Neural cell (in vitro differentiated cells): Measurements from ENCODE around the gene RNF121. TPM values are rescaled to one million over a fixed set of nuclear protein-coding genes. Genes with fewer than 3 reads are reported as not detected.

Experiments used
- H2AFZ ChIP-seq: fragments of 200-600, 300-800 bp; sonication (generic), shearing (Covaris generic); 2 replicates; pipeline ENCODE4 v1.6.0; 2014; ENCODE audit warnings: low read depth, mild to moderate bottlenecking, antibody characterized with exemption, low read length, moderate library complexity
- H3F3A ChIP-seq: fragments of 200-600 bp; shearing (Covaris generic); 2 replicates; pipeline ENCODE4 v1.6.1; 2016; ENCODE audit warnings: mild to moderate bottlenecking, moderate library complexity, mixed read lengths, antibody characterized with exemption, low read length; ENCODE audit not compliant: insufficient read depth, poor library complexity, severe bottlenecking
- H3K27ac ChIP-seq: fragments of 200-600, 300-800 bp; sonication (generic), shearing (Covaris generic); 2 replicates; pipeline ENCODE4 v1.5.1; 2014; ENCODE audit warnings: mild to moderate bottlenecking, low read length, moderate library complexity
- H3K27me3 ChIP-seq: fragments of 300-800, 200-600 bp; sonication (generic), shearing (Covaris generic); 2 replicates; pipeline ENCODE4 v1.6.0; 2014; ENCODE audit warnings: mild to moderate bottlenecking, low read depth, low read length, moderate library complexity; ENCODE audit not compliant: insufficient read depth
- H3K36me3 ChIP-seq: fragments of 300-800, 200-600 bp; sonication (generic), shearing (Covaris generic); 2 replicates; pipeline ENCODE4 v1.5.1; 2014; ENCODE audit warnings: mild to moderate bottlenecking, antibody characterized with exemption, low read length, moderate library complexity; ENCODE audit not compliant: insufficient read depth
- H3K4me2 ChIP-seq: fragments of 300-800, 200-600 bp; sonication (generic), shearing (Covaris generic); 2 replicates; pipeline ENCODE4 v1.6.0; 2014; ENCODE audit warnings: mild to moderate bottlenecking, low read length
- H3K4me3 ChIP-seq: fragments of 300-800, 200-600 bp; sonication (generic), shearing (Covaris generic); 2 replicates; pipeline ENCODE4 v1.5.1; 2014; ENCODE audit warnings: mild to moderate bottlenecking, low read length, moderate library complexity
- H3K79me2 ChIP-seq: fragments of 200-600 bp; shearing (Covaris generic); replicated peaks from 2 replicates; pipeline ENCODE4 v1.6.0; 2014; ENCODE audit warnings: mild to moderate bottlenecking, low read length, moderate library complexity; ENCODE audit not compliant: insufficient read depth
- H3K9ac ChIP-seq: fragments of 300-800, 200-600 bp; sonication (generic), shearing (Covaris generic); 2 replicates; pipeline ENCODE4 v1.6.1; 2016; ENCODE audit warnings: mild to moderate bottlenecking, low read length, mixed read lengths
- H3K9me2 ChIP-seq: fragments of 200-600 bp; shearing (Covaris generic); 2 replicates; pipeline ENCODE4 v1.6.1; 2016; ENCODE audit warnings: mild to moderate bottlenecking, low read length, mixed read lengths; ENCODE audit not compliant: insufficient read depth
- H3K9me3 ChIP-seq: fragments of 200-600, 300-800 bp; sonication (generic), shearing (Covaris generic); 2 replicates; pipeline ENCODE4 v1.6.1; 2016; ENCODE audit warnings: mild to moderate bottlenecking, mixed run types, low read length, moderate library complexity, mixed read lengths
- H4K20me1 ChIP-seq: fragments of 200-600 bp; shearing (Covaris generic); 2 replicates; pipeline ENCODE4 v1.6.1; 2016; ENCODE audit warnings: mild to moderate bottlenecking, mixed run types; ENCODE audit not compliant: insufficient read depth
- EP300 ChIP-seq: fragments of 450-650 bp; conservative IDR thresholded peaks from 2 replicates; pipeline ENCODE4 v1.6.1; 2014; ENCODE audit warnings: antibody characterized with exemption, mild to moderate bottlenecking, moderate library complexity; ENCODE audit not compliant: poor library complexity, severe bottlenecking
- EZH2 ChIP-seq: fragments of 200-600, 300-800 bp; shearing (Covaris generic), sonication (generic); IDR thresholded peaks from 2 replicates; pipeline ENCODE4 v1.6.1; 2014; ENCODE audit warnings: antibody characterized with exemption, low read length, borderline replicate concordance, mild to moderate bottlenecking; ENCODE audit not compliant: insufficient read depth, poor library complexity, severe bottlenecking
- MXI1 ChIP-seq: fragments of 450-650 bp; conservative IDR thresholded peaks from 2 replicates; pipeline ENCODE4 v1.6.1; 2014; ENCODE audit warnings: antibody characterized with exemption, mild to moderate bottlenecking; ENCODE audit not compliant: poor library complexity, severe bottlenecking
- POLR2AphosphoS5 ChIP-seq: IDR thresholded peaks from 2 replicates; pipeline ENCODE4 v1.6.1; 2012
- RAD21 ChIP-seq: fragments of 450-650 bp; conservative IDR thresholded peaks from 2 replicates; pipeline ENCODE4 v1.6.1; 2014; ENCODE audit warnings: antibody characterized with exemption, mild to moderate bottlenecking, moderate library complexity
- REST ChIP-seq: IDR thresholded peaks from 2 replicates; pipeline ENCODE4 v1.6.1; 2012; ENCODE audit warnings: borderline replicate concordance
- SMC3 ChIP-seq: fragments of 450-650 bp; conservative IDR thresholded peaks from 2 replicates; pipeline ENCODE4 v1.6.1; 2014; ENCODE audit warnings: antibody characterized with exemption, mild to moderate bottlenecking, moderate library complexity; ENCODE audit not compliant: poor library complexity
- TAF1 ChIP-seq: IDR thresholded peaks from 2 replicates; pipeline ENCODE4 v1.6.1; 2012; ENCODE audit warnings: low read depth
- polyA plus RNA-seq: library from polyadenylated mRNA; depleted of rRNA; stranded (reverse); fragments of >200 nt; gene quantifications from 2 replicates; pipeline ENCODE4 v1.2.3, GENCODE V29; 2014
- TF ChIP-seq, protein P1 (sequence below): fragments of 450-650 bp; IDR thresholded peaks from 2 replicates; pipeline ENCODE4 v1.5.1; 2014; ENCODE audit warnings: antibody characterized with exemption, mild to moderate bottlenecking, moderate library complexity; ENCODE audit not compliant: poor library complexity, severe bottlenecking

RNF121 gene
- polyA plus RNA-seq, 1 donor from 2014 or later = 21.2 TPM

DNA sequence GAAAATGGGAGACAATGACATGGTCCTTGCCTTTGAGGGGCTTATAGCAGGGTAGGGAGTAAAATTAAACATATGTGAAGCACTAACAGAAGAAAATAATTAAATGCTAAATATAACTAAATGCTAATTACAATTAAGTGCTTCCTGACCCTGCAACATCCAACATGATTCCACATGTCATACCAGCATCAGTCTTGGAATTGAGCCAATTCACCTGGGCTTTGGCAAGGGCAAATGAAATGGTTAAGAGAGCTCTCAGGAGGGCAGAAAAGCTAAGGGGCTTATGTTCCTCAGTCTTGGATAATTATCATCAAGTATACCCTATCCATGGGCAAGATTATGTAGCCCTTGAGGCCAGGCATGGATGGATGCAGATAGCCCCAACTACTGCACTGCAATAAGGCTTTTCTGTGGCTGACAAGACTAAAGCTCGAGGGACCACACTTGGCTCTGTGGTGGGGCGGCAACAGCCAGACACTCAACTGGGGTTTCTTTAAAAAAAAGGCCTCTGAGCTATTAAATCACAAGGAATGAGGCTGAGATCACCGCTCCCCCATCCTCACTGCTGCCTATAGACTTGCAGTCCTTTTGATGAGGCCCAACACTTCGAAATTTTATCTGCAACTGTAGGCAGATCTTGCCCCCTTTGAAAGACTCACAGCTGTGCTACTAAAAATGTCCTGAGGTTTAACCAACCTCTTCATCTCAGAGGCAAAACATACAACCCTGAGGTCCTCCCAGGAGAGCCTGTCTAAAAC, 108.9 kb downstream of the RNF121 start:
- Histone ChIP-seq H3K9me3 (no peaks in the 10 kb centered on the region), H2AFZ (no peak overlapping the region), H3K9me2 (no peaks in the 10 kb centered on the region), H3K4me2 (peak overlapping the region; percentile 86), H3F3A (peaks cover 7% of the 10 kb centered on the region), H3K9ac (peak overlapping the region; percentile 94), H3K27ac (peak overlapping the region; percentile 99), H3K4me3 (peak overlapping the region; percentile 67), H3K27me3 (no peaks in the 10 kb centered on the region), H3K36me3 (peaks cover 14% of the 10 kb centered on the region), H3K79me2 (peaks cover 59% of the 10 kb centered on the region), H4K20me1 (no peaks in the 10 kb centered on the region)
- no peak for TF ChIP-seq EZH2

- peaks cover 7% of the 10 kb centered on the region for H3K36me3 ChIP-seq
- H3K4me2 ChIP-seq = peak overlapping the region; percentile 86
- H3K79me2 ChIP-seq = peaks cover 59% of the 10 kb centered on the region
- H4K20me1 ChIP-seq = no peaks in the 10 kb centered on the region
- no peaks in the 10 kb centered on the region for H3K9me3 ChIP-seq
- H3K9me2 ChIP-seq = no peaks in the 10 kb centered on the region
- H2AFZ ChIP-seq = no peak overlapping the region
- H3K4me3 ChIP-seq = peak overlapping the region; percentile 67
- peaks cover 9% of the 10 kb centered on the region for H3F3A ChIP-seq
- TF ChIP-seq, protein P1, sequence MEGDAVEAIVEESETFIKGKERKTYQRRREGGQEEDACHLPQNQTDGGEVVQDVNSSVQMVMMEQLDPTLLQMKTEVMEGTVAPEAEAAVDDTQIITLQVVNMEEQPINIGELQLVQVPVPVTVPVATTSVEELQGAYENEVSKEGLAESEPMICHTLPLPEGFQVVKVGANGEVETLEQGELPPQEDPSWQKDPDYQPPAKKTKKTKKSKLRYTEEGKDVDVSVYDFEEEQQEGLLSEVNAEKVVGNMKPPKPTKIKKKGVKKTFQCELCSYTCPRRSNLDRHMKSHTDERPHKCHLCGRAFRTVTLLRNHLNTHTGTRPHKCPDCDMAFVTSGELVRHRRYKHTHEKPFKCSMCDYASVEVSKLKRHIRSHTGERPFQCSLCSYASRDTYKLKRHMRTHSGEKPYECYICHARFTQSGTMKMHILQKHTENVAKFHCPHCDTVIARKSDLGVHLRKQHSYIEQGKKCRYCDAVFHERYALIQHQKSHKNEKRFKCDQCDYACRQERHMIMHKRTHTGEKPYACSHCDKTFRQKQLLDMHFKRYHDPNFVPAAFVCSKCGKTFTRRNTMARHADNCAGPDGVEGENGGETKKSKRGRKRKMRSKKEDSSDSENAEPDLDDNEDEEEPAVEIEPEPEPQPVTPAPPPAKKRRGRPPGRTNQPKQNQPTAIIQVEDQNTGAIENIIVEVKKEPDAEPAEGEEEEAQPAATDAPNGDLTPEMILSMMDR = no peak
- TF ChIP-seq EP300 = no peak
- TF ChIP-seq REST = no peak
- no peak for TF ChIP-seq TAF1
- no peak for TF ChIP-seq RAD21
- no peak for TF ChIP-seq SMC3
- no peak for TF ChIP-seq POLR2AphosphoS5
- no peak for TF ChIP-seq EZH2
- no peak for TF ChIP-seq MXI1
- peak overlapping the region; percentile 99 for H3K27ac ChIP-seq
- no peaks in the 10 kb centered on the region for H3K27me3 ChIP-seq
- peak overlapping the region; percentile 94 for H3K9ac ChIP-seq
Observed at GRCh38 chr11:72038491-72038890, 109.6 kb downstream of the RNF121 start.
